H9 (cell line): ENCODE measurements around the gene UBE2L3. TPM values are rescaled to one million over a fixed set of nuclear protein-coding genes. Genes with fewer than 3 reads are reported as not detected.

Source experiments
- DNase-seq: peaks from one replicate; pipeline ENCODE4 v3.0.0-alpha.2; 2017
- H2AFZ ChIP-seq: one replicate; pipeline ENCODE4 v1.6.1; 2013; ENCODE audit warnings: mild to moderate bottlenecking, low read length, control low read depth, moderate library complexity
- H2AK5ac ChIP-seq: 2 replicates; pipeline ENCODE4 v1.6.1; 2013; ENCODE audit warnings: low read length, control low read depth, mixed read lengths; ENCODE audit not compliant: insufficient read length
- H2BK120ac ChIP-seq: one replicate; pipeline ENCODE4 v1.6.1; 2013; ENCODE audit warnings: low read depth, mild to moderate bottlenecking, low read length, control low read depth, inconsistent platforms; ENCODE audit not compliant: poor library complexity, severe bottlenecking
- H2BK12ac ChIP-seq: 2 replicates; pipeline ENCODE4 v1.6.1; 2013; ENCODE audit warnings: low read length, control low read depth, mixed read lengths, low read depth; ENCODE audit not compliant: insufficient read length
- H2BK15ac ChIP-seq: 2 replicates; pipeline ENCODE4 v1.6.1; 2013; ENCODE audit warnings: low read depth, low read length, control low read depth
- H2BK20ac ChIP-seq: one replicate; pipeline ENCODE4 v1.6.1; 2013; ENCODE audit warnings: low read depth, mild to moderate bottlenecking, low read length, control low read depth, inconsistent platforms; ENCODE audit not compliant: poor library complexity, severe bottlenecking
- H2BK5ac ChIP-seq: 2 replicates; pipeline ENCODE4 v1.6.1; 2013; ENCODE audit warnings: low read length, control low read depth, mixed read lengths; ENCODE audit not compliant: insufficient read length
- H3K14ac ChIP-seq: 2 replicates; pipeline ENCODE4 v1.6.1; 2013; ENCODE audit warnings: low read length, control low read depth; ENCODE audit not compliant: insufficient read depth
- H3K18ac ChIP-seq: 2 replicates; pipeline ENCODE4 v1.6.1; 2013; ENCODE audit warnings: low read depth, mild to moderate bottlenecking, mixed read lengths, low read length, control low read depth; ENCODE audit not compliant: insufficient read length
- H3K23ac ChIP-seq: 2 replicates; pipeline ENCODE4 v1.6.1; 2013; ENCODE audit warnings: low read length, control low read depth, mixed read lengths, low read depth; ENCODE audit not compliant: insufficient read length
- H3K23me2 ChIP-seq: 2 replicates; pipeline ENCODE4 v1.6.1; 2013; ENCODE audit warnings: low read depth, mild to moderate bottlenecking, mixed read lengths, low read length, control low read depth; ENCODE audit not compliant: insufficient read length, poor library complexity, severe bottlenecking
- H3K27ac ChIP-seq: 2 replicates; pipeline ENCODE4 v1.5.1; 2013; ENCODE audit warnings: low read length, control low read depth, mixed read lengths, low read depth; ENCODE audit not compliant: insufficient read length
- H3K27me3 ChIP-seq: 2 replicates; pipeline ENCODE4 v1.6.1; 2013; ENCODE audit warnings: low read length, control low read depth, inconsistent platforms; ENCODE audit not compliant: insufficient read depth
- H3K4ac ChIP-seq: 2 replicates; pipeline ENCODE4 v1.6.1; 2013; ENCODE audit warnings: low read depth, mild to moderate bottlenecking, control low read depth, inconsistent platforms, low read length, moderate library complexity
- H3K4me1 ChIP-seq: 2 replicates; pipeline ENCODE4 v1.6.1; 2013; ENCODE audit warnings: low read length, control low read depth, inconsistent platforms; ENCODE audit not compliant: insufficient read depth
- H3K4me2 ChIP-seq: 2 replicates; pipeline ENCODE4 v1.6.1; 2013; ENCODE audit warnings: low read length, control low read depth, mixed read lengths; ENCODE audit not compliant: insufficient read length, insufficient read depth
- H3K56ac ChIP-seq: 2 replicates; pipeline ENCODE4 v1.6.1; 2013; ENCODE audit warnings: low read depth, mild to moderate bottlenecking, mixed read lengths, low read length, control low read depth; ENCODE audit not compliant: insufficient read length
- H3K79me1 ChIP-seq: 2 replicates; pipeline ENCODE4 v1.6.1; 2013; ENCODE audit warnings: low read depth, mild to moderate bottlenecking, moderate library complexity, low read length, control low read depth, inconsistent platforms; ENCODE audit not compliant: insufficient read depth, poor library complexity, severe bottlenecking
- H3K79me2 ChIP-seq: 2 replicates; pipeline ENCODE4 v1.6.1; 2013; ENCODE audit warnings: low read length, control low read depth, inconsistent platforms; ENCODE audit not compliant: insufficient read depth
- H3K9ac ChIP-seq: 2 replicates; pipeline ENCODE4 v1.6.1; 2013; ENCODE audit warnings: low read length, control low read depth, mixed read lengths; ENCODE audit not compliant: insufficient read length; ENCODE audit errors: extremely low read depth
- H3K9me3 ChIP-seq: one replicate; pipeline ENCODE4 v1.6.1; 2013; ENCODE audit warnings: low read depth, low read length, inconsistent platforms; ENCODE audit not compliant: control insufficient read depth
- H3T11ph ChIP-seq: one replicate; pipeline ENCODE4 v1.6.1; 2013; ENCODE audit warnings: mild to moderate bottlenecking, low read length, control low read depth, inconsistent platforms
- H4K20me1 ChIP-seq: one replicate; pipeline ENCODE4 v1.6.1; 2013; ENCODE audit not compliant: control insufficient read depth, insufficient read length, insufficient read depth
- H4K5ac ChIP-seq: 2 replicates; pipeline ENCODE4 v1.6.1; 2013; ENCODE audit warnings: low read depth, mild to moderate bottlenecking, mixed read lengths, low read length, control low read depth; ENCODE audit not compliant: insufficient read length
- H4K8ac ChIP-seq: replicated peaks from 2 replicates; pipeline ENCODE4 v1.6.1; 2013; ENCODE audit warnings: low read length, control low read depth, mixed read lengths, low read depth; ENCODE audit not compliant: insufficient read length
- H4K91ac ChIP-seq: 2 replicates; pipeline ENCODE4 v1.6.1; 2013; ENCODE audit warnings: low read depth, mild to moderate bottlenecking, moderate library complexity, mixed read lengths, low read length, control low read depth; ENCODE audit not compliant: insufficient read length
- H3K27ac Mint-ChIP-seq, 3 experiments: 2 replicates in 2 of 3; 3 replicates in 1 of 3; pipeline ENCODE4 v1.8.0; 2020 to 2021; ENCODE audit warnings: mixed read lengths in 3 of 3, mild to moderate bottlenecking in 1 of 3, moderate library complexity in 1 of 3
- H3K27me3 Mint-ChIP-seq: 2 replicates; pipeline ENCODE4 v1.8.0; 2021; ENCODE audit warnings: low read depth, mild to moderate bottlenecking, moderate library complexity, mixed read lengths
- H3K36me3 Mint-ChIP-seq, 3 experiments: 2 replicates in 2 of 3; 3 replicates in 1 of 3; pipeline ENCODE4 v1.8.0; 2020 to 2021; ENCODE audit warnings: low read depth in 3 of 3, mixed read lengths in 3 of 3; ENCODE audit not compliant: insufficient read depth in 1 of 3
- H3K4me1 Mint-ChIP-seq, 2 experiments: 2 replicates each; pipeline ENCODE4 v1.8.0; 2020; ENCODE audit warnings: mixed read lengths in 2 of 2
- H3K4me3 Mint-ChIP-seq, 2 experiments: 2 replicates in 1 of 2; 3 replicates in 1 of 2; pipeline ENCODE4 v1.8.0; 2020 to 2021; ENCODE audit warnings: mild to moderate bottlenecking in 2 of 2, mixed read lengths in 2 of 2, moderate library complexity in 1 of 2
- H3K9me3 Mint-ChIP-seq, 2 experiments: 2 replicates in 1 of 2; 3 replicates in 1 of 2; pipeline ENCODE4 v1.8.0; 2020; ENCODE audit warnings: mild to moderate bottlenecking in 2 of 2, mixed read lengths in 2 of 2, moderate library complexity in 1 of 2
- WGBS: extraction: QIAGEN DNeasy Blood & Tissue Kit; methylation state at CpG from one replicate; pipeline ENCODE4 v1.1.7; 2013; ENCODE audit warnings: missing lambda C conversion rate, low lambda C conversion rate, mixed read lengths; ENCODE audit not compliant: insufficient read length; ENCODE audit errors: extremely low coverage; 5-methylcytosine and 5-hydroxymethylcytosine counted together
- total RNA-seq: library from RNA; stranded (reverse); gene quantifications from 2 replicates; pipeline ENCODE4 v1.2.1, GENCODE V29; 2021
- TF ChIP-seq, protein P1 (sequence below): fragments of 200-600 bp; sonication (generic); conservative IDR thresholded peaks from 3 replicates; pipeline ENCODE4 v1.8.0; 2021; ENCODE audit warnings: antibody characterized with exemption, mild to moderate bottlenecking

The UBE2L3 gene
- total RNA-seq, 1 experiment from 2014 or later = 79.7 TPM

DNA sequence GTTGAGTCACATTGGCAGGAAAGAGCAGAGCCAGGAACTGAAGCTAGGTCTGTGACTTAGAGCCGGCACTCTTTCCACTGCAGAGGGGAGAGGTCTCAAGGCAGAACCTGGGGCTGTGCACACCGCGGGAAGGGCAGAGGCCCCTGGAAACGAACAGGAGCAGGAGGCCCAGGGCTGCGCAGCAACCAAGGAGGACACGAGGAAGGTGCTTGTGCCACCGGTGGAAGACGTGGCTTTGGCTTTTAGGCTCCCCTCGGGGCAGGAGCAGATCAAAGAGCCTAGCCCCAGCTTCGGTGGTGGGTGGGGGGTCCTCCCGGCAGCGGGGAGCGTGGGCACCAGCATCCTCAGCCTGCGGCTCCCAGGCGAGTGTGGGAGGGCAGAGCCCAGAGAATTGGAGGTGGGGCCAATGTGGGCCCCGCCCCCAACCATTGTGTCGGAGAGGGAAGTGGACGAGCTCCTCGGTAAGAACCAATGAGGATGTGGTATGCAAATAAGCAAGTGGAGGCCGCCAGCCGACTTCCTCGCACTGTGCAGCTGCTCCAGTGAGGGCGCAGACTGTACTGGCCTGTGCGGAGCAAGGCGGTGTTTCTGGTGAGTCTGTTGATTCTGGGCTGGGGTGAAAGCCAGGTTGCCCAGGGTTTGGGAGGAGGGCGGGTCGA is 64.9 kb downstream of the UBE2L3 start, which contains the start of gene CCDC116:
Gene CCDC116 (plus strand): TSS at position 524 of the 659 bp plus-strand sequence. CDS start 422 bp downstream, outside the sequence.
- Mint-ChIP-seq H3K36me3 (peaks cover 5 to 12% (median 10%) of the 10 kb centered on the region in 3 experiments), H3K9me3 (no peaks in the 10 kb centered on the region; a peak in 1 of 5 replicates), H3K27me3 (peaks cover 27% of the 10 kb centered on the region), H3K4me3 (no peak within 1 kb of the TSS; a peak in 1 of 5 replicates), H3K27ac (no peak within 1 kb of the TSS), H3K4me1 (peaks cover 0 to 7% of the 10 kb centered on the region in 2 experiments)
- Histone ChIP-seq H2BK15ac (no peak within 1 kb of the TSS), H3K4ac (no peak within 1 kb of the TSS), H3K23ac (no peak within 1 kb of the TSS), H4K91ac (no peak within 1 kb of the TSS), H3K14ac (no peak within 1 kb of the TSS), H3K79me2 (no peaks in the 10 kb centered on the region), H3K18ac (no peak within 1 kb of the TSS), H3K23me2 (peaks cover 5% of the 10 kb centered on the region), H2AK5ac (no peak within 1 kb of the TSS), H3K27me3 (no peaks in the 10 kb centered on the region; the same call in 1 of the 2 replicates), H3K4me2 (no peak within 1 kb of the TSS), H2BK5ac (no peak within 1 kb of the TSS), H2AFZ (no peak within 1 kb of the TSS), H3K27ac (no peak within 1 kb of the TSS), H2BK120ac (no peak within 1 kb of the TSS), H3K79me1 (peaks cover 2% of the 10 kb centered on the region), H2BK20ac (no peak within 1 kb of the TSS), H3K9ac (no peak within 1 kb of the TSS), H3K9me3 (no peaks in the 10 kb centered on the region), H4K20me1 (no peaks in the 10 kb centered on the region), H4K8ac (no peak within 1 kb of the TSS), H4K5ac (no peak within 1 kb of the TSS), H3K56ac (no peak within 1 kb of the TSS), H3T11ph (no peak within 1 kb of the TSS), H3K4me1 (no peaks in the 10 kb centered on the region), H2BK12ac (no peak within 1 kb of the TSS)
- WGBS = no CpG with 5 or more reads among the region's 27 CpGs
- TF ChIP-seq, protein P1, sequence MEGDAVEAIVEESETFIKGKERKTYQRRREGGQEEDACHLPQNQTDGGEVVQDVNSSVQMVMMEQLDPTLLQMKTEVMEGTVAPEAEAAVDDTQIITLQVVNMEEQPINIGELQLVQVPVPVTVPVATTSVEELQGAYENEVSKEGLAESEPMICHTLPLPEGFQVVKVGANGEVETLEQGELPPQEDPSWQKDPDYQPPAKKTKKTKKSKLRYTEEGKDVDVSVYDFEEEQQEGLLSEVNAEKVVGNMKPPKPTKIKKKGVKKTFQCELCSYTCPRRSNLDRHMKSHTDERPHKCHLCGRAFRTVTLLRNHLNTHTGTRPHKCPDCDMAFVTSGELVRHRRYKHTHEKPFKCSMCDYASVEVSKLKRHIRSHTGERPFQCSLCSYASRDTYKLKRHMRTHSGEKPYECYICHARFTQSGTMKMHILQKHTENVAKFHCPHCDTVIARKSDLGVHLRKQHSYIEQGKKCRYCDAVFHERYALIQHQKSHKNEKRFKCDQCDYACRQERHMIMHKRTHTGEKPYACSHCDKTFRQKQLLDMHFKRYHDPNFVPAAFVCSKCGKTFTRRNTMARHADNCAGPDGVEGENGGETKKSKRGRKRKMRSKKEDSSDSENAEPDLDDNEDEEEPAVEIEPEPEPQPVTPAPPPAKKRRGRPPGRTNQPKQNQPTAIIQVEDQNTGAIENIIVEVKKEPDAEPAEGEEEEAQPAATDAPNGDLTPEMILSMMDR = no peak
- DNase-seq = peak; percentile 77
